ENCODE data around the gene SUN2. TPM values are rescaled to one million over a fixed set of nuclear protein-coding genes. Genes with fewer than 3 reads are reported as not detected.

The SUN2 gene
- total and polyA plus RNA-seq, 2 of the 13 experiments (the other 11 are each of a cell fraction or from before 2014, with no cell fraction given): 45.6 to 56.6 TPM

DNA sequence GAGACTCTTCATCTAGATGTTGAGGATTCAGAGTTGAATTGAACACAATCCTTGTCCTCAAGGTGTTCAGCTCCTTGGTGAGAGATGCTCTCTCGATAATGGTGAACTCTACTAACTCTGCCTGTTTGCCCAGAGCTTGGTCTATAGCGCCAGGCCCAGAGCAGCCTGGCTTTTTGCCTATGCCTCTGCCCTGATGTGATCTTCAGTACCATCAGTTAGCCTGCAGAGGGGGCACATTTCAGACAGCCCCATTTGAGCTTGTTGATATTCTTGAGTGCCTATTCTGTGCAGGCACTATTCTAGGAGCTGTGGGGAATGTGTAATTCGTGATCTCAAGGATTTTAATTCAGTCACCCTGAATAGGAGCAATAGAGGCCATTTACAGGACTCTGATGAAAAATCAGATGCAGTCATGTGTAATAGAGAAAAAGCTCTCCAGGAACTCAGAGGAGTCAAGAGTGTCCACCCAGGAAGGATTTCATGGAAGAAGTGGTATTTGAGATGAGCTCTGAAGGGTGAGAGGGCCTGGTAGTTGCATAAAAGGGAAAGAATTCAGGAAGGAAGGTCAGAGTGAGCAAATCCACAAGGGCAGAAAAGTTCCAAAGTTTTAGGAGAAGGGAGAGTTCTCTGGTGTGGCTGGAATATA, 30.7 kb downstream of the SUN2 start:
- WGBS (ENCODE audit: low lambda C conversion rate): 92% methylated on average over 3 of the region's 3 CpGs
- Histone ChIP-seq H3K27me3 (ENCODE audit: control insufficient read depth in 1 of 2, insufficient read depth in 2 of 2, low read length in 2 of 2) (no peaks in the 10 kb centered on the region), H3K4me3 (replicated peaks in 1 of 3; ENCODE audit: insufficient read depth in 1 of 3, low read depth in 2 of 3, low read length in 3 of 3) (no peak overlapping the region), H4K20me1 (ENCODE audit: insufficient read depth, low read length) (peaks cover 3% of the 10 kb centered on the region; the same call in 1 of the 2 replicates), H3K9ac (ENCODE audit: insufficient read depth, low read depth, low read length) (no peak overlapping the region), H3K36me3 (replicated peaks in 1 of 2; ENCODE audit: control insufficient read depth in 1 of 2, insufficient read depth in 2 of 2, low read length in 2 of 2) (peaks cover 37 to 89% of the 10 kb centered on the region in 2 experiments), H3K79me2 (ENCODE audit: insufficient read depth, low read length) (no peaks in the 10 kb centered on the region), H3K27ac (ENCODE audit: extremely low read length, insufficient read depth, low read length) (no peak overlapping the region), H3K9me3 (ENCODE audit: low read length) (no peaks in the 10 kb centered on the region), H3K4me2 (ENCODE audit: low read depth, low read length) (no peak overlapping the region), H3K4me1 (ENCODE audit: insufficient read depth, low read length) (peaks cover 22% of the 10 kb centered on the region), H2AFZ (ENCODE audit: low read length) (no peak overlapping the region)
- intact Hi-C loops (cut with micrococcal nuclease; ENCODE audit: unreplicated experiment): no loop called here
- DNase-seq (ENCODE audit: low spot score) (peak; percentile 58), ATAC-seq (peak; percentile 64), FAIRE-seq (peak; percentile 68)
- in situ Hi-C loops (cut with HindIII; ENCODE audit: extremely low pct_ligation_motif_present, low pct_unique_long_range_greater_than_20kb): no loop called here
- TF ChIP-seq FOXA1 (IDR thresholded peaks at IDR 0.05) (no peak), FOXA1 (CRISPR knock-in tag; IDR thresholded peaks at IDR 0.05) (peak; percentile 38; the same call in 1 of the 2 replicates), PAX8 (CRISPR knock-in tag; IDR thresholded peaks at IDR 0.05; ENCODE audit: borderline replicate concordance) (no peak), U2AF1 (optimal IDR thresholded peaks at IDR 0.05; ENCODE audit: low read depth, low read length) (no peak), STAG1 (CRISPR knock-in tag; IDR thresholded peaks at IDR 0.05) (0 out of 2 replicates have a peak, but pooled peaks have one; percentile 22), NR2C2 (CRISPR knock-in tag; IDR thresholded peaks at IDR 0.05; ENCODE audit: borderline replicate concordance) (no peak)
- TF ChIP-seq, protein P1, sequence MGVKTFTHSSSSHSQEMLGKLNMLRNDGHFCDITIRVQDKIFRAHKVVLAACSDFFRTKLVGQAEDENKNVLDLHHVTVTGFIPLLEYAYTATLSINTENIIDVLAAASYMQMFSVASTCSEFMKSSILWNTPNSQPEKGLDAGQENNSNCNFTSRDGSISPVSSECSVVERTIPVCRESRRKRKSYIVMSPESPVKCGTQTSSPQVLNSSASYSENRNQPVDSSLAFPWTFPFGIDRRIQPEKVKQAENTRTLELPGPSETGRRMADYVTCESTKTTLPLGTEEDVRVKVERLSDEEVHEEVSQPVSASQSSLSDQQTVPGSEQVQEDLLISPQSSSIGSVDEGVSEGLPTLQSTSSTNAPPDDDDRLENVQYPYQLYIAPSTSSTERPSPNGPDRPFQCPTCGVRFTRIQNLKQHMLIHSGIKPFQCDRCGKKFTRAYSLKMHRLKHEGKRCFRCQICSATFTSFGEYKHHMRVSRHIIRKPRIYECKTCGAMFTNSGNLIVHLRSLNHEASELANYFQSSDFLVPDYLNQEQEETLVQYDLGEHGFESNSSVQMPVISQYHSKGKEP (CRISPR knock-in tag; IDR thresholded peaks at IDR 0.05): no peak
- TF ChIP-seq, protein P2, sequence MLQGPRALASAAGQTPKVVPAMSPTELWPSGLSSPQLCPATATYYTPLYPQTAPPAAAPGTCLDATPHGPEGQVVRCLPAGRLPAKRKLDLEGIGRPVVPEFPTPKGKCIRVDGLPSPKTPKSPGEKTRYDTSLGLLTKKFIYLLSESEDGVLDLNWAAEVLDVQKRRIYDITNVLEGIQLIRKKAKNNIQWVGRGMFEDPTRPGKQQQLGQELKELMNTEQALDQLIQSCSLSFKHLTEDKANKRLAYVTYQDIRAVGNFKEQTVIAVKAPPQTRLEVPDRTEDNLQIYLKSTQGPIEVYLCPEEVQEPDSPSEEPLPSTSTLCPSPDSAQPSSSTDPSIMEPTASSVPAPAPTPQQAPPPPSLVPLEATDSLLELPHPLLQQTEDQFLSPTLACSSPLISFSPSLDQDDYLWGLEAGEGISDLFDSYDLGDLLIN (CRISPR knock-in tag; IDR thresholded peaks at IDR 0.05; ENCODE audit: borderline replicate concordance): no peak
- TF ChIP-seq, protein P3, sequence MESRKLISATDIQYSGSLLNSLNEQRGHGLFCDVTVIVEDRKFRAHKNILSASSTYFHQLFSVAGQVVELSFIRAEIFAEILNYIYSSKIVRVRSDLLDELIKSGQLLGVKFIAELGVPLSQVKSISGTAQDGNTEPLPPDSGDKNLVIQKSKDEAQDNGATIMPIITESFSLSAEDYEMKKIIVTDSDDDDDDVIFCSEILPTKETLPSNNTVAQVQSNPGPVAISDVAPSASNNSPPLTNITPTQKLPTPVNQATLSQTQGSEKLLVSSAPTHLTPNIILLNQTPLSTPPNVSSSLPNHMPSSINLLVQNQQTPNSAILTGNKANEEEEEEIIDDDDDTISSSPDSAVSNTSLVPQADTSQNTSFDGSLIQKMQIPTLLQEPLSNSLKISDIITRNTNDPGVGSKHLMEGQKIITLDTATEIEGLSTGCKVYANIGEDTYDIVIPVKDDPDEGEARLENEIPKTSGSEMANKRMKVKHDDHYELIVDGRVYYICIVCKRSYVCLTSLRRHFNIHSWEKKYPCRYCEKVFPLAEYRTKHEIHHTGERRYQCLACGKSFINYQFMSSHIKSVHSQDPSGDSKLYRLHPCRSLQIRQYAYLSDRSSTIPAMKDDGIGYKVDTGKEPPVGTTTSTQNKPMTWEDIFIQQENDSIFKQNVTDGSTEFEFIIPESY (CRISPR knock-in tag; IDR thresholded peaks at IDR 0.05): peak; percentile 90
- TF ChIP-seq, protein P4, sequence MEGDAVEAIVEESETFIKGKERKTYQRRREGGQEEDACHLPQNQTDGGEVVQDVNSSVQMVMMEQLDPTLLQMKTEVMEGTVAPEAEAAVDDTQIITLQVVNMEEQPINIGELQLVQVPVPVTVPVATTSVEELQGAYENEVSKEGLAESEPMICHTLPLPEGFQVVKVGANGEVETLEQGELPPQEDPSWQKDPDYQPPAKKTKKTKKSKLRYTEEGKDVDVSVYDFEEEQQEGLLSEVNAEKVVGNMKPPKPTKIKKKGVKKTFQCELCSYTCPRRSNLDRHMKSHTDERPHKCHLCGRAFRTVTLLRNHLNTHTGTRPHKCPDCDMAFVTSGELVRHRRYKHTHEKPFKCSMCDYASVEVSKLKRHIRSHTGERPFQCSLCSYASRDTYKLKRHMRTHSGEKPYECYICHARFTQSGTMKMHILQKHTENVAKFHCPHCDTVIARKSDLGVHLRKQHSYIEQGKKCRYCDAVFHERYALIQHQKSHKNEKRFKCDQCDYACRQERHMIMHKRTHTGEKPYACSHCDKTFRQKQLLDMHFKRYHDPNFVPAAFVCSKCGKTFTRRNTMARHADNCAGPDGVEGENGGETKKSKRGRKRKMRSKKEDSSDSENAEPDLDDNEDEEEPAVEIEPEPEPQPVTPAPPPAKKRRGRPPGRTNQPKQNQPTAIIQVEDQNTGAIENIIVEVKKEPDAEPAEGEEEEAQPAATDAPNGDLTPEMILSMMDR (CRISPR knock-in tag; IDR thresholded peaks at IDR 0.05): peak; percentile 57
- ChIA-PET POLR2A (interaction anchor here (0.5 to 1.7 kb wide), 4 partner anchors 11 to 29 kb away, joined by 3 to 5 read pairs (median 4); partner anchors contain the start of gene GTPBP1), CTCF (ENCODE audit: low intra/inter-chr PET ratio, low total read pairs) (no interaction called here)
- no TSS peak for BruUV-seq (replicated peaks)

Data from HepG2 (cell line).